GM12865 (cell line): Measurements from ENCODE around the gene KLHDC7B.
"Not testable (repeated sequence)": the region's sequence is repeated elsewhere in the genome, so short reads cannot be mapped to it uniquely, and the experiment has no call there.

ENCODE experiments used
- DNase-seq: peaks from one replicate; pipeline ENCODE4 v3.0.0; 2010; ENCODE audit warnings: low read depth
- H3K4me3 ChIP-seq: 2 replicates; pipeline ENCODE4 v1.5.1; 2011; ENCODE audit warnings: mild to moderate bottlenecking, low read depth, low read length, control low read depth
- TF ChIP-seq, protein P1 (sequence below): IDR thresholded peaks from 2 replicates; pipeline ENCODE4 v1.5.1; 2011; ENCODE audit warnings: low read length, control low read depth, low read depth, inconsistent platforms; ENCODE audit not compliant: insufficient read depth; ENCODE audit errors: missing control alignments

Gene KLHDC7B

DNA sequence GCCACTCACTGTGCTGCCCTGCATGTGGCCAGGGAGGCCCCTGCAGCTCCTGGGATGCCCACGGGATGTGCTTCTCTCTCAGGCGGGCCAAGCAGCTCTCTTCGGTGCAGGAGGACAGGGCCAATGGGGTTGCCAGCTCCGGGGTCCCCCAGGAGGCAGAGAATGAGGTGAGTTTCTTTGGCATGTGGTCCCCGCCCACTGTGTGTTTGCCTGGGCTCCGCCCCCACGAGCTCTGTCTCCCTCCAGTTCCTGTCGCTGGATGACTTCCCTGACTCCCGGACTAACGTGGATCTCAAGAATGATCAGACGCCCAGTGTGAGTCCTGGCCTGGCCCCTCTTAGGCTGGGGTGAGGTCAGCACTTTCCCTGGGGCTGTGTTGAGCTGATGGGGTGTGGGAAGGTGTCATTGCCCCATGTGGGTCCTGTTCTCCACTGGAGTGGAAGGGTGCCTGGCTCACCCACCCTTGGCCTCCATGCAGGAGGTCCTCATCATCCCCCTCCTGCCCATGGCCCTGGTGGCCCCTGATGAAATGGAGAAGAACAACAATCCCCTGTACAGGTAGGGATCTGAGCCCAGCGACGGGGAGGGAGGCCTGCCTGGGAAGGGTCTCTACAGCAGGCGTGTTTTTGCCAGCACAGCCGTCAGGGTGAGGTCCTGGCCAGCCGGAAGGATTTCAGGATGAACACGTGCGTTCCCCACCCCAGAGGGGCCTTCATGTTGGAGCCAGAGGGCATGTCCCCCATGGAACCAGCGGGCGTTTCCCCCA lies 28.0 kb upstream of the KLHDC7B start:
- DNase-seq = no peak
- TF ChIP-seq, protein P1, sequence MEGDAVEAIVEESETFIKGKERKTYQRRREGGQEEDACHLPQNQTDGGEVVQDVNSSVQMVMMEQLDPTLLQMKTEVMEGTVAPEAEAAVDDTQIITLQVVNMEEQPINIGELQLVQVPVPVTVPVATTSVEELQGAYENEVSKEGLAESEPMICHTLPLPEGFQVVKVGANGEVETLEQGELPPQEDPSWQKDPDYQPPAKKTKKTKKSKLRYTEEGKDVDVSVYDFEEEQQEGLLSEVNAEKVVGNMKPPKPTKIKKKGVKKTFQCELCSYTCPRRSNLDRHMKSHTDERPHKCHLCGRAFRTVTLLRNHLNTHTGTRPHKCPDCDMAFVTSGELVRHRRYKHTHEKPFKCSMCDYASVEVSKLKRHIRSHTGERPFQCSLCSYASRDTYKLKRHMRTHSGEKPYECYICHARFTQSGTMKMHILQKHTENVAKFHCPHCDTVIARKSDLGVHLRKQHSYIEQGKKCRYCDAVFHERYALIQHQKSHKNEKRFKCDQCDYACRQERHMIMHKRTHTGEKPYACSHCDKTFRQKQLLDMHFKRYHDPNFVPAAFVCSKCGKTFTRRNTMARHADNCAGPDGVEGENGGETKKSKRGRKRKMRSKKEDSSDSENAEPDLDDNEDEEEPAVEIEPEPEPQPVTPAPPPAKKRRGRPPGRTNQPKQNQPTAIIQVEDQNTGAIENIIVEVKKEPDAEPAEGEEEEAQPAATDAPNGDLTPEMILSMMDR = no peak
- H3K4me3 ChIP-seq = no peak overlapping the region

- TF ChIP-seq, protein P1 = no peak
- H3K4me3 ChIP-seq = no peak overlapping the region
- no peak for DNase-seq
These were observed 27.1 kb upstream of the KLHDC7B start for GRCh38 chr22:50518606-50519005.

DNA sequence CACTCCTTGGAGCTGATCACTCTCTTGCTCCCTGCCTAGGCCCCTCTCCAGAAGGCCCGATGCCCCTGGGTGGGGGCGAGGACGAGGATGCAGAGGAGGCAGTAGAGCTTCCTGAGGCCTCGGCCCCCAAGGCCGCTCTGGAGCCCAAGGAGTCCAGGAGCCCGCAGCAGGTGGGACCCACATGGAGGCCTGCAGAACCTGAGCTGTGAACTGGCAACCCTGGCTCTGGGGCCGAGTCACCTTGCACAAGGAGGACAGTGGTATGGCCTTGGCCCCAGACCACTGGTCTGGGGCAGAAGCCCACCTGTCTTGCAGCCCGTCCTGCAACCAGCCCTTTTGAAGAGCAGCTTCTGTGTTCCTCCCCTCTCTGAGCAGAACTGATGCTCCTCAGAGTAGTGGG lies 26.5 kb upstream of the KLHDC7B start:
- no peak overlapping the region for H3K4me3 ChIP-seq
- DNase-seq = no peak
- TF ChIP-seq, protein P1 = no peak

- not testable (repeated sequence) for DNase-seq, H3K4me3 ChIP-seq
These were observed 25.5 kb upstream of the KLHDC7B start for GRCh38 chr22:50520184-50520583.

DNA sequence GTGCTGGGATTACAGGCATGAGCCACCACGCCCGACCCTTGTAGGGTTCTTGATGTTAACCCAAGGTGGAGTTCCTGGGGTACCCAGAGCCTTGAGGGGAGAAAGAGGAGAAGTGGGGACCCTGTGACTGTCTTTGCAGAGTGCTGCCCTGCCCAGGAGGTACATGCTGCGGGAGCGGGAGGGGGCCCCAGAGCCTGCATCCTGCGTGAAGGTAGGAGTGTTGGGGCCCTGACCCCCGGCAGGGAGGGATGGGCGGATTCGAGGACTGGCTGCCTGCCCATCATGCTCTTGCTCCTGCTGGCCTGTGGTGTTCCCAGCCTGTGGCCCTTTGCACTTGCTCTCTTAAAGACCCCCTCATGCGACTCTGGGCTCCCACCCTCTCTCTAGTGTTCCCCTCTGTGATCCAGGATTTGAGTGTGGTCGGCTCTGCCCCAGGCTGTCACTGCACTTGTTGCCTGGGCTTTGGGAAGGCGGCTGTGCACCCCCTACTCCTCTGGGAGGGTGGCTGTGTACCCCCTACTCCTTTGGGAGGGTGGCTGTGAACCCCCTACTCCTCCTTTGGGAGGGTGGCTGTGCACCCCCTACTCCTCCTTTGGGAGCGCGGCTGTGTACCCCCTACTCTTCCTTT lies 24.8 kb upstream of the KLHDC7B start:
- no peak overlapping the region for H3K4me3 ChIP-seq
- no peak for DNase-seq
- TF ChIP-seq, protein P1 = no peak

- TF ChIP-seq, protein P1 = no peak
- no peak overlapping the region for H3K4me3 ChIP-seq
- DNase-seq = no peak
These were observed 24.0 kb upstream of the KLHDC7B start for GRCh38 chr22:50521710-50522109.

DNA sequence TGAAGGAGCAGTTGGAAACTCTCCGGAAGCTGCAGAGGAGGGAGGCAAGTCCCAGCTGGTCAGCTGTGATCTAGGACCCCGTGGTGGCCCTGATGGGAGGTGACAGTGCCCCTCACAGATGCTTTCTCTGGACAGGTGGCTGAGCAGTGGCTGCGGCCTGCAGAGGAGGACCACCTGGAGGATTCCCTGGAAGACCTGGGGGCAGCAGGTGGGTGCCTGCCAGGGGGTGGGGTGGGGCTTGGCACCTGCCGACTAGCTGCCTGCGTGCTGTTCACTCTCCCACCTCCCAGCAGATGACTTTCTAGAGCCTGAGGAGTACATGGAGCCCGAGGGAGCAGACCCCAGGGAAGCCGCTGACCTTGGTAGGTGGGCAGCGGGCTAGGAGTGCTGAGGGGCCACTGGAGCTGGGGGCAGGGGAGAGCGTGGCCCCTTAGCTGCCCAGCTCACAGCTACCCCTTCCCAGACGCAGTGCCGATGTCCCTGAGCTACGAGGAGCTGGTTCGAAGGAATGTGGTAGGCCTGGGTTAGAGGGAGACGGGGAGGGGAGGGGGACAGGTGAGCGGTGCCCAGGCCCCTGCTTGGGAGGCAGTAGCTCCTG lies 23.4 kb upstream of the KLHDC7B start:
- TF ChIP-seq, protein P1 = no peak
- no peak overlapping the region for H3K4me3 ChIP-seq
- no peak for DNase-seq
